Activated naive CD4-positive, alpha-beta T cell treated with anti-CD3 and anti-CD28 coated beads, Interleukin-2, amount 50 U/mL, for 24 hours (primary cell): ENCODE data around the gene RPL36.
A peak's percentile ranks its signal among the peaks of the same experiment; 100 is the strongest.

Experiments
- H3K27ac Mint-ChIP-seq: one replicate; pipeline ENCODE4 v1.8.0; 2021; ENCODE audit warnings: mild to moderate bottlenecking, mixed read lengths
- H3K27me3 Mint-ChIP-seq: one replicate; pipeline ENCODE4 v1.8.0; 2021; ENCODE audit warnings: mixed read lengths
- H3K36me3 Mint-ChIP-seq: one replicate; pipeline ENCODE4 v1.8.0; 2021; ENCODE audit warnings: mixed read lengths
- H3K4me1 Mint-ChIP-seq: one replicate; pipeline ENCODE4 v1.8.0; 2021; ENCODE audit warnings: mixed read lengths
- H3K4me3 Mint-ChIP-seq: one replicate; pipeline ENCODE4 v1.8.0; 2021; ENCODE audit warnings: mild to moderate bottlenecking, mixed read lengths
- H3K9me3 Mint-ChIP-seq: one replicate; pipeline ENCODE4 v1.8.0; 2021; ENCODE audit warnings: mixed read lengths

RPL36 gene

DNA sequence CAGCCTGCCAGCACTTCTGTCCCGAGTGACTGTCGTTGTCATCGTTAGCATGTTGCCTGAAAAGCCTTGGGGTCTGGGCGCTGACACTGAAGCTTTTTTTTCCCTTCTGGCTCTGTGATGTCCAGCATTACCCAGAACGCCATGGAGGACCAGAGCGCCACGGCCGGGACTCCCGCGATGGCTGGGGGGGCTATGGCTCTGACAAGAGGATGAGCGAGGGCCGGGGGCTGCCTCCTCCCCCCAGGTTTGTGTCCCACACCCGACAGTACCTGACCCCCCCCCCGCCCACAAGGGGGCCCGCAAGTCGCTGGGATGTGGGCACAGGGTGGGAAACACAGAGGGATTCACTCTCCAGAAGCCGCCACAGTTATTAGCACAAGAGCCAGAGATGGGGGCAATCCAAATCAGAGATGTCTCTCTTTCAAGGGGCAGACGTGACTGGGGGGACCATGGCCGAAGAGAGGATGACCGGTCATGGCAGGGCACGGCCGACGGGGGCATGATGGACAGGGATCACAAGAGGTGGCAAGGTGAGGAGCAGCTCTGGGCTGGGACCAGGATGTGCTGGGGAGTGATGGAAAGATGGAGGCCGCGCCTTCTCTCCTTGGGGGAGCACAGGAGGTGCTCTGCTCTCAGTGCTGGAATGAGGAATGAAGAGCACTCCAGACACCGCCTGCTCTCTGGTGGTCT lies 23.0 kb upstream of the RPL36 start:
- Mint-ChIP-seq H3K27ac (peak overlapping the region; percentile 38), H3K9me3 (no peaks in the 10 kb centered on the region), H3K36me3 (no peaks in the 10 kb centered on the region), H3K4me3 (no peak overlapping the region), H3K27me3 (no peaks in the 10 kb centered on the region), H3K4me1 (no peaks in the 10 kb centered on the region)

DNA sequence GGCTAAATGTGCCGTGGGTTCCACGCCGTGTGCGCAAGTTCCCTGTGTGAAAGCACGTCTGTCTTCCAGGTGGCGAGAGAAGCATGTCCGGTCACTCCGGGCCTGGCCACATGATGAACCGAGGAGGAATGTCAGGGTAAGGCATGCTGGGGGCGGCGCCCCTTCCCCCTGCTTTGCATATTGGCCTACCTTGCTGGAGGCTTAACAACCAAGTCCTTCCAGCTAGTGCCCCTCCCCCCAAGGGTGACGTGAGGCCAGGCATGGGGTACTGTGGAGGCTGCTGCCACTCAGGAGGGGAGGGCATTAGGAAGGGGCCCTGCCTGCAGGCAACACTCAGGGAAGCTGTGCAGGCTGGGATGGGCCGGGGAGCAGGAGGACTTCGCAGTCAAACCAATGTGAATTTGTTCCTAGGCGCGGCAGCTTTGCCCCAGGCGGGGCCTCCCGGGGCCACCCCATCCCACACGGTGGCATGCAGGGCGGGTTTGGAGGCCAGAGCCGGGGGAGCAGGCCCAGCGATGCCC lies 22.3 kb upstream of the RPL36 start:
- no peak overlapping the region for H3K4me3 Mint-ChIP-seq
- H3K27ac Mint-ChIP-seq: peak overlapping the region; percentile 38
- H3K9me3 Mint-ChIP-seq: no peaks in the 10 kb centered on the region
- no peaks in the 10 kb centered on the region for H3K4me1 Mint-ChIP-seq
- H3K27me3 Mint-ChIP-seq: no peaks in the 10 kb centered on the region
- H3K36me3 Mint-ChIP-seq: no peaks in the 10 kb centered on the region

DNA sequence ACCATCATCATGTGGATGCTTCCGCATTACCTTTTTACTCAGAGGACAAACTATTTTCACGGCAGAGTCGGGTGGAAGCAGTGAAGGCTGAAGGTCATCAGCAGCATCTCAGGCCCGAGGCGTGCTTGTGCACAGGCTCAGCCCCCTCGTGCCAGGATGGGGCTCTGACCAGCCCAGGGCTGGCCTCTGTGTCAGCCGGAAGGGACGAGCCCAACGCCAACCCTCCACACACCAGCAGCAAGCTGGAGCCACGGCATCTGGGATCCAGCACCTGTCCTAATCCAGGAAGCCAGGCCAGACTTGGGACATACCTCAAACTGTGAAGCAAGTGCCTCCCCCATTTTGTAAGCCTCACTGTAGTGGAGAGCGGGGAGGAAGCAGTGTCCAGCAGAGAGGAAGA lies 20.9 kb upstream of the RPL36 start:
- H3K27me3 Mint-ChIP-seq: no peaks in the 10 kb centered on the region
- no peaks in the 10 kb centered on the region for H3K4me1 Mint-ChIP-seq
- no peaks in the 10 kb centered on the region for H3K36me3 Mint-ChIP-seq
- H3K9me3 Mint-ChIP-seq: no peaks in the 10 kb centered on the region
- H3K27ac Mint-ChIP-seq: no peak overlapping the region
- H3K4me3 Mint-ChIP-seq: no peak overlapping the region

DNA sequence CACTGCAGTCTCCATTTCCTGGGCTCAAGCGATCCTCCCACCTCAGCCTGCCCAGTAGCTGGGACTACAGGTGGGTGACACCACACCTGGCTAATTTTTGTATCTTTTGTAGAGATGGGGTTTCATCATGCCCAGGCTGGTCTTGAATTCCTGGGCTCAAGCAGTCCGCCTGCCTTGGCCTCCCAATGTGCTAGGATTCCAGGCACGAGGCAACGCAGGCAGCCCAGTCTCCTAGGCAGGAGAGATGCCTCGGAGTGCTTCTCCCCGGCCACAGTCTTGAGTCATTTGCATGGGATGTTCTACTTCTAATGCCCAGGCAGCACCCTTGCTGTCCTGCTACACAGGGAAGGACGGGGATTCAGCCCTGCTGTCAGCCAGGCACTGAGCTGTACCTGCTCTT lies 18.5 kb upstream of the RPL36 start:
- no peaks in the 10 kb centered on the region for H3K9me3 Mint-ChIP-seq
- no peak overlapping the region for H3K4me3 Mint-ChIP-seq
- no peaks in the 10 kb centered on the region for H3K36me3 Mint-ChIP-seq
- H3K27me3 Mint-ChIP-seq: no peaks in the 10 kb centered on the region
- H3K27ac Mint-ChIP-seq: no peak overlapping the region
- no peaks in the 10 kb centered on the region for H3K4me1 Mint-ChIP-seq

DNA sequence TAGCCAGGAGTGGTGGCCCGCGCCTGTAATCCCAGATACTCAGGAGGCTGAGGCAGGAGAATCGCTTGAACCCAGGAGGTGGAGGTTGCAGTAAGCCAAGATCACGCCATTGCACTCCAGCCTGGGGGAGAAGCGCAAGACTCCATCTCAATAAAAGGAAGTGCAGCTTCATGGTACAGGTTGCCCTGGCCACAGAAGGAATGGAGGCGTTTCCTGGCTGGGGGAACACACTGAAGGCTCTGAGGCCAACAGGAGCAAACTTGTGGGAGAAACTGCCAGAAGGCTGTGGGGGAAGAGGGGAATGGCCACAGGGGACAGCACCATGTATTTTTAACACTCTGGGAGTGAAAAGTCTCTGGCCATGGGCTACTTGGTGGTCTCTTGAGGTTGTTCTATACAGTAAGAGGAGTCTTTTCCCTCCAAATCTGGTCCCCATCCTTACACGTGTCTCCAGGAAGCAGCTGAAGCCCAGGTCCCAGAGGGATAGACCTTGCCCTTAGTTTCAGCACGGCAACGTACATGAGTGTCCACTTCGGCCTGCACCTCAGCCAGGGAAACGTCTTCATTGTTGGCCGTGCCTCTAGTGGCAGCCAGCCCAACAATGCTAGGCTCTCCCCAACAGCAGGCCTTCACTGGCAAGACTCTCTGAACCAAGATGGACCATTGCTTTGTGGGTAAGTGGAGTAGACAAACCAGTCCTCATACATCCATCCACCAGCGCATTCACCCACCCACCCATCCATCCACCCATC lies 17.2 kb upstream of the RPL36 start:
- Mint-ChIP-seq H3K9me3 (no peaks in the 10 kb centered on the region), H3K4me3 (no peak overlapping the region), H3K27ac (peak overlapping the region; percentile 23), H3K4me1 (no peaks in the 10 kb centered on the region), H3K36me3 (no peaks in the 10 kb centered on the region), H3K27me3 (no peaks in the 10 kb centered on the region)

DNA sequence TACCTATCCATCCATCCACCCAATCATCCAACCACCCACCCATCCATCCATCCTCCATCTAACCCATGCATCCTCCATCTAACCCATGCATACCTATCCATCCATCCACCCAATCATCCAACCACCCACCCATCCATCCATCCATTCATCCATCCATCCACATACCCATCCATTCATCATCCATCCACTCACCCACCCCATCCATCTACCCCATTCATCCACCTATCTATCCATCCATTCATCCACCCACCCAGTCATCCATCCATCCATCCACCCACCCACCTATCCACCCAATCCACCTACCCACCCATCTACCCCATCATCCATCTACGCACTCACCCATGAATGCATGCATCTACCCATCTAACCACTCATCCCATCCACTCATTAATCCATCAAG lies 16.3 kb upstream of the RPL36 start:
- H3K27me3 Mint-ChIP-seq: no peaks in the 10 kb centered on the region

DNA sequence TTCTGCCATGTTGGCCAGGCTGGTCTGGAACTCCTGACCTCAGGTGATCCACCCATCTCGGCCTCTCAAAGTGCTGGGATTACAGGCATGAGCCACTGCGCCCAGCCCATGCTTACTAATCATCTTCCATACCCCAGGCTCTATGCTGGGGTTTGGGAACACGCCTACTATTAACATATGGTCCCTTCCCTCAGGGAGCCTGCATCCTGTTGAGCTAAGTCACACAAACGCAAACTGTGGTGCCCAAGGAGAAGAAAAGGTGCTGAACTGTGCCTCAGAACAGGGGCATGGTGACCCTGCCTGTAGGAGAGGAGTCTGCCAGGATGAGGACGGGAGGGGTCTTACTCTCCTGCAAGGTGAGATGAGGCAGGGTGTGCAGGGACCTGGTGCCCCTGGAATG lies 15.4 kb upstream of the RPL36 start:
- Mint-ChIP-seq H3K9me3 (no peaks in the 10 kb centered on the region), H3K27me3 (no peaks in the 10 kb centered on the region), H3K4me3 (no peak overlapping the region), H3K36me3 (no peaks in the 10 kb centered on the region), H3K4me1 (peaks cover 5% of the 10 kb centered on the region), H3K27ac (no peak overlapping the region)

More for the DNA sequence above, 16.3 kb upstream of the RPL36 start:
- H3K4me1 Mint-ChIP-seq: no peaks in the 10 kb centered on the region
- H3K36me3 Mint-ChIP-seq: no peaks in the 10 kb centered on the region
- no peak overlapping the region for H3K4me3 Mint-ChIP-seq
- H3K9me3 Mint-ChIP-seq: no peaks in the 10 kb centered on the region
- peak overlapping the region; percentile 5 for H3K27ac Mint-ChIP-seq

DNA sequence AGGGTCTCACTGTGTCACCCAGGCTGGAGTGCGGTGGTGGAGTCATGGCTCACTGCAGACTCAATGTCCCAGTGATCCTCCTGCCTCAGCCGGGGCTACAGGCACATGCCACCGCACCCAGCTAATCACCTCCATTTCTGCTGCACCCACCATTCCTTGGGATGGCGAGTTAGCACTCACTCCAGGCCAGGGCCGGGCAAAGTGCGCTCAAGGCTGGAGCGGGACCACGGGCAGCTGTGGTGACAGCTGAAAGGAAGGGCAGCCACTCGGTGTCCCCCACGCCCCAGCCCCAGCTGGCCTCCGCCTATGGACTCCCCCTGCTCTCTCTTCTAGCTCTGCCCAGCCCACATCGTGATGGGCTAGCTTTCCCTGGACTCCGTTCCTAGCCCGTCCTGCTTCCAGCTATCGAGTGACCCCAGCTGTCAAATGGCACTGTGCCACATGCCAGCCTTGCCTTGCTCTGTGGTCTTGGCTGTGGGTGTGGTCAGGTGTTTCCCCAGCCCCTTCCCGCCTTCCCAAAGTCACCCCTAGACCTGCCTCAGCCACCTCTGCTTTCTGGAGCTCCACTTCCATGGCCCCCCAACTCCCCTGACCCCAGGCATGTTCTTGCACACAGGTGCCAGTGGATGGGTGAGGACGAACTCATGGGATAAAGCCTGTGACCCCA lies 13.9 kb upstream of the RPL36 start:
- Mint-ChIP-seq H3K4me1 (peaks cover 11% of the 10 kb centered on the region), H3K27me3 (no peaks in the 10 kb centered on the region), H3K36me3 (no peaks in the 10 kb centered on the region), H3K27ac (peak overlapping the region; percentile 53), H3K4me3 (no peak overlapping the region), H3K9me3 (no peaks in the 10 kb centered on the region)

DNA sequence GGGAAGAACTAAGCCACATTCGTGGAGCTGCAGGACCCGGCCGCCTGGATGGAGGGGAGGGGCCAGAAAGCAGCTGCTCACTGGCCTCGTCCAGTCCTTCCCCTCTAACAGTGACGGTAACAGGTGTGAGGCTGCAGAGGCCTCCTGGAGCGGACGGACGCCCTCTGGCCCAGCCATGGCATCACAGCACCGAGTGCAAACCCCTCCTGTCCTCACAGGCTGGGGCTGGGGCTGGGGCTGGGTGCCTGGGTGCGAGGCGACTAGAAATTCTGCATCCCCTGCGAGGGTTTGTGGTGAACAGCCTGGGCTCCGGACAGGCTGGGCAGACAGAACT lies 13.4 kb upstream of the RPL36 start:
- peaks cover 16% of the 10 kb centered on the region for H3K4me1 Mint-ChIP-seq
- H3K4me3 Mint-ChIP-seq: no peak overlapping the region
- H3K36me3 Mint-ChIP-seq: no peaks in the 10 kb centered on the region
- H3K27ac Mint-ChIP-seq: no peak overlapping the region
- H3K27me3 Mint-ChIP-seq: no peaks in the 10 kb centered on the region
- H3K9me3 Mint-ChIP-seq: no peaks in the 10 kb centered on the region

DNA sequence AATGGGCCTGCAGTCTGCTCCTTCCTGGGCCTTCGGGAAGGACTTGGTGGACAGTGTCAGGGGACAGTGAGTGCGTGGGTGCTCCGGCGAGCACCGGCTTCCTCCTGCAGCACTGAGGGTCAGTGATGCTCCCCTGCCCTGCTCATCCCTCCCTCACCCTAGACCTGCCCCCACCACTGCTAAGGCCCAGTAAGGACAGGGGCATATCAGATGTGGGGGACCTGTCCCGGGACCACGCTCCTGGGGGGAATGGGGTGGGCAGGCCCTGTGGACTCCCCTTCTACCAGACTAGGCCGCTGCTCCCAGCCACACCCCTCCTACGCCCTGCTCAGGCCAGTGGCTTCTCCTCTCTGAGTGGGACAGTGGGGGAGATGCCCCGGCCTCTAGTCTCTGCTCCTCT lies 13.0 kb upstream of the RPL36 start:
- H3K27ac Mint-ChIP-seq: peak overlapping the region; percentile 68
- H3K36me3 Mint-ChIP-seq: no peaks in the 10 kb centered on the region
- H3K4me3 Mint-ChIP-seq: no peak overlapping the region
- peaks cover 20% of the 10 kb centered on the region for H3K4me1 Mint-ChIP-seq
- H3K9me3 Mint-ChIP-seq: no peaks in the 10 kb centered on the region
- no peaks in the 10 kb centered on the region for H3K27me3 Mint-ChIP-seq

DNA sequence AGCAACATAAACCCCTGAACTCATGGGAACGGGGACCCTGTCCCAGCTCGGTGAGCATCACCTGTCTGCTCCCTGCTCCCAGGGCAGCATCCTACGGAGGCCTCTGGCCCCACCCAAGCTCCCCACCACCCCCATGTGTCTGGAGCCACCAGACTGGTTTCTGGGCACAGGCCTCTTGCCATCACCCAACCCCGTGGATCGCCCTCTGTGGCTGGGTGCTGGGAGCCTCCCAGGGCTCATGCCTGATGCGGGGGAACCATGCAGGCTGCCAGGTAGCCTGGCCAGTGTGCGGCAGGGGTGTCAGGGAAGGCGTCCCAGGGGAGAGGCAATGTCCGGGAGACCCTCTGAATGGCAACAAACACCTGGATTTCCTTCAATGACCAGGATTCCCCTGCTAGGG lies 12.5 kb upstream of the RPL36 start:
- H3K9me3 Mint-ChIP-seq: no peaks in the 10 kb centered on the region
- H3K27ac Mint-ChIP-seq: peak overlapping the region; percentile 68
- no peaks in the 10 kb centered on the region for H3K36me3 Mint-ChIP-seq
- no peaks in the 10 kb centered on the region for H3K27me3 Mint-ChIP-seq
- H3K4me3 Mint-ChIP-seq: no peak overlapping the region
- H3K4me1 Mint-ChIP-seq: peaks cover 23% of the 10 kb centered on the region

DNA sequence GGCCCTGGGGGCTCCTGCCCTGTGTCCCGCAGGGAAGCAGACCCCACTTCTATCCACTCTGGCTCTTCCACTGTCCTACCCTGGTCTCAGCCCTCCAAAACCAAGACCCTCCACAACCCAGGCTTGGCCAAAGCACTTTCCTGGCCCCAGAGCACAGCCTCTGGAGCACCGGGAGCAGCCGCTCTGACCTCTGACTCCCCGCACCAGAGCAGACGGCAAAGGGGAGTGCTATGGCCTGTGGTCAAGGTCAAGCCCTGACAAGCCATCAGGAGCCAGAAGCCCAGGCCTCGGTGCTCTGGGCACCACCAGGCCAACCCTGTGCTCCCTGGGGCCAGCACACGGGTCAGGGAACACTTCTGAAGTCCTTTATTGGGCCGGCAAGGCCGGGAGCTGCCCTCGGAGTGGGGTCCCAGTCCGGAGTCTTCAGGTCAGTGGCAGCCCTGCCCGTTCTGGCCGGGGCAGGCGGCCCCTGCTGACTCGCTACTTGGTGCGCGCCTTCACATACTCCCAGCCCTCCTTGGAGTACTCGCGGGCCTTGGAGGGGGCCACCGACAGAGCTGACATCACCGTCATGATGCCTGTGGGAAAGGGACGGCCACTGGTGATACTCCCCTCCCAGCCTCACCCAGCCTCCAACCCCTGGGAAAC lies 11.9 kb upstream of the RPL36 start:
- H3K36me3 Mint-ChIP-seq: no peaks in the 10 kb centered on the region
- H3K4me1 Mint-ChIP-seq: peaks cover 25% of the 10 kb centered on the region
- no peaks in the 10 kb centered on the region for H3K27me3 Mint-ChIP-seq
- no peaks in the 10 kb centered on the region for H3K9me3 Mint-ChIP-seq
- no peak overlapping the region for H3K4me3 Mint-ChIP-seq
- H3K27ac Mint-ChIP-seq: no peak overlapping the region

DNA sequence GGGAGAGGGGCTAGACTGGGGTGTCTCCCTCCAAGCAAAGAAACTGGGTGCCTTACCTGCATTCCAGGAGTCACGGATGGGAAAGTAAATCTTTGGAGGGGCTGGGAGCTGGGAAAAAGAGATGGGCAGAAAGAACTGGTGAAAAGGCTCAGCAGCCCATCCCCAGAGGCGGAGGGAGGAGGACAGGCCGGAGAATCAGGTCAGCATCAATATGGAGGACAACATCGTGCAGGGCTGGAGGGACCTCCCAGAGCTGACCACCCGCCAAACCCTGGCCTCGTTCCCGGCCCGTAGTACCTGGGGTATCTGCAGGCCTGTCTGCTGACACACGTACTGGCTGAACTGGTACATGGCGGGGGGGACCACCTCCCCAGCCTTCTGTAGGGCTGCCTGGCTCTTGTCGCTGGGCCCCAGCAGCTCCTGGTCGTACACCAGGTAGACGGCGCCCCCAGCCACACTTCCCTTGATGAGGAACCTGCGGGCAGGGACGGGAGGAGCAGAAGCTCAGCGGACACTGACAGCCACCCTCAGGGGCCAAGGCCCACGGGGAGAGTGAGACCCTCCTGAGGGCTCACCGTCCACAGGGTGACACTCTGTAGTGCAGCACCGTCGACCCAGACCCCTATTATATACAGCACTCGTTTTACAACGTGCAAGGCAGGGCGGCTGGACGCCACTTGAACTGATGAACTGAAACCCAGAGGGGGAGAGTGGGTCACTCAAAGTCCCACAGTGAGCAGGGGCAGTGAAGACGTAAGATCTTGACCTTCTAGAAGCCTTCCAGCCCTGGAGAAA lies 10.6 kb upstream of the RPL36 start:
- Mint-ChIP-seq H3K36me3 (no peaks in the 10 kb centered on the region), H3K27ac (peak overlapping the region; percentile 96), H3K9me3 (no peaks in the 10 kb centered on the region), H3K27me3 (no peaks in the 10 kb centered on the region), H3K4me1 (peaks cover 27% of the 10 kb centered on the region), H3K4me3 (peak overlapping the region; percentile 88)

DNA sequence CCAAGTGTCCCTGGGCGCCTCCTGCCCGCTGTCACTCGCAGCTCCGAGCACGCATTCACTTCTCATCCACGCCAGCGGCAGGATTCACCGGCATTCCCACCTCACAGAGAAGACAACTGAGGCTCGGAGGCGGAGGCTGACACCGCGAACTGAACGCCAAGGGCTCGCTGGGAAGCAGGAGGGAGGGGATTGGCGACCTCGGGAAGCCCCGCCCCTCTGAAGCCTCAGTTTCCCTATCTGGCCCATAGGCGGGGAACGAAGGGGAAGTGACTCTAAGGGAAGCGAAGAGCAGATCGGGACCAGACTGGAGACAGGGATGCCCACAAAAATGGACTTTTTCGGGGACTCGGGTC lies 10.0 kb upstream of the RPL36 start:
- Mint-ChIP-seq H3K9me3 (no peaks in the 10 kb centered on the region), H3K27me3 (no peaks in the 10 kb centered on the region), H3K4me1 (peaks cover 27% of the 10 kb centered on the region), H3K4me3 (peak overlapping the region; percentile 88), H3K36me3 (no peaks in the 10 kb centered on the region), H3K27ac (peak overlapping the region; percentile 96)
